NCI-H146 treated with DMSO at 0.1 percent for 48 hours (cell line): Measurements from ENCODE around the gene FER.
"Not testable (repeated sequence)": the region's sequence is repeated elsewhere in the genome, so short reads cannot be mapped to it uniquely, and the experiment has no call there.

Experiments
- DNase-seq: peaks from one replicate; lab custom pipeline; 2025; ENCODE audit not compliant: unreplicated experiment; lab: John Stamatoyannopoulos, UW

Gene FER

GRCh38 chr5:109168151-109168550, 420.5 kb downstream of the FER start:
- no peak for DNase-seq

- DNase-seq: no peak
These were observed 423.1 kb downstream of the FER start for GRCh38 chr5:109170629-109171350.

- DNase-seq: not testable (repeated sequence)
These were observed 423.9 kb downstream of the FER start for GRCh38 chr5:109171437-109172073.

DNA sequence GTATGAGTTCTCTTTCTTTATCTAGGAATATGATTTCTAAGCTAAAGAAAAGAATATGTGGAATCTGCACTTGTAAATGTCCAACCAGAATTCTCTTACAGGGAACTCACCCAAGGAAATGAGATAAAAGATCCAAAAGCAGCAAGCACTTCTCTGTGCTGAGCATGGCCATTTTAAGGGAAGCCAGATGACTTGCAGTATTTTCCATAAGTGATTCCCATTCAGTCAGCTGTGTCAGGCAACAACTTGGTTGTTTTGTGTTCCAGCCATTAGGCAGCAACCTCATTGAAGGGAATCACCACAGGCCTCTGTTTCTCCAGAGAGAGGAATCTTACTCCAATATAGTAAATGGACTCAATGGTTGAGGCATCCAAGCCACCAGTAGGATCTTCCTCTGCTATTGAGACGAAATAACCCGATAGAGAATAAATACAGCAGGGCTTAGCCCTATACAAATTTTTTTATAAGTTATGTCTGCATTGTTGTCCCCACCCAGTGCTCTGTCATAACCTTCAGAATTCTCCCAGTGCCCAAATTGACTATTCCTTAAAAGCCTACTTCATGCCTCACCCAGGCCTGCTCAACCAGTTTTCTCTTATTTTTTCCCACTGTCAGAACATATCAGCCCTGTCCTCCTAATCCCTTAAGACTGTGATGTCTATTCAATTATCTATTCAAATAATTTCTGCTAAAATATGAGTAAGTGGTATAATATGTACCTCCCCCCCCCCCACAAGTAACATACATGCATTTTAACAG, 425.5 kb downstream of the FER start:
- DNase-seq: no peak

- no peak for DNase-seq
These were observed 429.5 kb downstream of the FER start for GRCh38 chr5:109177227-109177626.

DNA sequence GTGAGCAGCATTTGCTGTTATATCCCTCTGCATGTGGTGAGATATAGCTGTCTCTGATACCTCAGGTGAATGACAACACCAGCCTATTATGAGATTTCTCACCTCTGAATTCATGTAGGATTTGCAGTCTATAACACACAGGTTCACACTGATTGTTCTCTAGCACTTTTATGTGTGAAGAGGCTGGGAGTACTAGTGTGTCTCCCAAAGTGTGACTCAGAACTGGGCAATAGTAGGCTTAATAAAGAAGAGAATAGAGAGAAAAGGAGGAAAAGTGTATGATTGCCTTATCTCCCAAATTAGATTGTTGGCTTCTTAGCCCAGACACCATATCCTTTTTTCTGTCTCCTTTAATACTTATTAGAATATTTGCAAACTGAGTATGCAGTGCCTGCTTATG, 430.1 kb downstream of the FER start:
- DNase-seq: no peak

GRCh38 chr5:109180668-109181067, 433.0 kb downstream of the FER start:
- DNase-seq: no peak

GRCh38 chr5:109186759-109187158, 439.1 kb downstream of the FER start:
- DNase-seq: no peak

- DNase-seq: no peak
These were observed 443.5 kb downstream of the FER start for GRCh38 chr5:109191153-109191558.

DNA sequence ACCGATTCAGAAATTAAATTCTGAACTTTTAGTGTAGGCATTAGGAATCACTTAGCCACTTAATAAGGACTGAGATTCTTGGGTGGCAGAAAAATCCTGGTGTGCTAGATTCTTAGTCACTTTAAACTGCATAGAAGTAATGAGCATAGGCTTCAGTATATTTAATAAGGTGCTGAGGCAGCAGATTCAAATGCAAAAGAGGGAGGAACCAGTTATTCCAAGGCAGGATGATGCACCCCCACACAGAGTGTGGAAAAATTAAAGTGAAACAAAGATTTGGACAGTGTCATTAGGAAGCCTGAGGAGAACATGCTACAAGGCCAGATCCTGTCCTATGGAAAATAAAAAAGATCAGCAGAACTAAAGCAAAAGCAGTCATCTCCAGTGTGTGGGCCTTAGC, 444.3 kb downstream of the FER start:
- no peak for DNase-seq

- DNase-seq: no peak
These were observed 445.0 kb downstream of the FER start for GRCh38 chr5:109192555-109193281.

DNA sequence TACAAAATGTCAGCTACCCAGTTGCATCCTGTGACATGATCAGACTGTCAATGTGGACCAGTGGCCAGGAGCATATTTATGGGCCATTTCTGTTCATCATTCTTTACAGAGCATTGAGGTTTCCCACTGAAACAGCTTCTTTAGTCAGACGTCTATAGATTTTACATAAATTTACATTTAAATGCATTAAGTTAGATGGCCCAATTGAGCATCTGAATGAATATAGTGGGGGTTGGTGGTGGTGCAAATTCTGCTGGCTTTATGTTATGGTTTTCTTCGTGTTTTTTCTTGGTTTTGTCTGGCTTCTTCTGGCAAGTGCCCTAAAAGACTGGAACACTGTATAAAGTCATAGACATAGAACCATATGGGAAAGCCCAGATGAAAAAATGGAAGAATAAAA, 448.0 kb downstream of the FER start:
- DNase-seq: no peak

DNA sequence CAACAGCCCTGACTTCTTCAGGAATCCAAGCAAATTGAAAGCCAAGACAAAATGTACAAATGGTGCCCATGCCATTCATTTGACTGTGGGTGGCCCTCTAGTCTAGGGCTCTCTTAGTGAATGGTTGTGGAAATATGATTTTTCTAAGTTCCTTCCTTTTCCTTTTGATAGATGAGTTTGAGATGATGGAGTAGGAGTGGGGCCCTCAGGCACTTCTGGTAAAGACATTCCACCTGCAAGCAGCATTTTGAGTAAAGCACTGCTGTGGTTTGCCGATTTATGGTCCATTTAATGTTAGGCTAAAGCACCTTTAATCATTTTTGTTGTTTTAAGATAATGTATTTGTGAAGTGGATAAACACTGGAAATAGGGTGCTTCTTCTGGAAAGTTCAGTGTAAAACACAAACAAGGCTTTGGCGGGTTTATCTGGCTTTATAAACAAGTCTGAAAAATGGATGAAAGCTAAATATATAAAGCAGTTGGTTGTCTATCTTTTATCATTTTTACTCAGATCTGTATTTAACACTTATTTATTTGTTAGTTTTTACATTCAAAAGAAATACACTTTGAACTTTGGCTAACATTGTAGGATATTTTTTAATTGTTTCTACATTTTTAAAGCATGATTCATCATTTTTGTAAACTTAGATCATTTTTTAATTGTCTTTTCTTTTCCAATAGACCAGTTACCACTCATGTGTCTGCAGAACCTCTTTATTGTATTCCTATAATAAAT, 448.6 kb downstream of the FER start:
- DNase-seq: no peak

DNA sequence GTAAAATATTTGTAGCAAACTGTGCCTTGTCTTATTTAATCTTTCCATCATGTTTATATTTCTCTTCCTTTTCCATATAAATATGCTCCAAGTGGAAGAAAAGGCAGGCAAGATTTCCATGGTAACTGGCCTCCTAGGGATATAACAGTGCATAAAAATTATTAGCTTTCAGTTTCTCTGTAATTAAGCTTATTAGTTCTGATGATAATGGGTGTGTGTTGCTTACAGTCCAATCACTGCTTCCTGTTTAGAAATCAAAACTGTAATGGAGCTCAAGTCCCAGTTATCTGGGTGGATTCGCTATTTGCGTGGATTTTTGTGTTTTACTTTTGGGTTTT, 449.1 kb downstream of the FER start:
- DNase-seq: no peak

DNA sequence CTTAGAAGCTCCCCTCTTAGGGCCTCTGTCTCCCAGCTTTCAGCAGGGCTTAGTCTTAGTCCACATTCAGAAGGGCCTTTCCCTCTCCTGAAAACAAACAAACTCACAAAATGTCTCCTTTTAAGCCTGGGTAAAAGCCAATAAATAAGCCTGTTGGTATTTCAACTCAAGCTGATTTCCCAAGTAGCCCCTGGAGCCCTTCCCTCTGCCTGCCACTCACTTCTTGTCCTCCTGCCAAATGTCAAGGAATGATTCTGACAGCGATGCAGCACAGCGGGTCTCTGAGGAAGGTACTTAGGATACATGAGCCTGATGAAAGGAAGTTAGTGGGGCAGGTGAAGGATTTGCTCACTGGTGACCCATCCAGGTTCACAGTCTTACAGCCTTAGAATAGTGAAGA, 451.6 kb downstream of the FER start:
- DNase-seq: no peak

DNA sequence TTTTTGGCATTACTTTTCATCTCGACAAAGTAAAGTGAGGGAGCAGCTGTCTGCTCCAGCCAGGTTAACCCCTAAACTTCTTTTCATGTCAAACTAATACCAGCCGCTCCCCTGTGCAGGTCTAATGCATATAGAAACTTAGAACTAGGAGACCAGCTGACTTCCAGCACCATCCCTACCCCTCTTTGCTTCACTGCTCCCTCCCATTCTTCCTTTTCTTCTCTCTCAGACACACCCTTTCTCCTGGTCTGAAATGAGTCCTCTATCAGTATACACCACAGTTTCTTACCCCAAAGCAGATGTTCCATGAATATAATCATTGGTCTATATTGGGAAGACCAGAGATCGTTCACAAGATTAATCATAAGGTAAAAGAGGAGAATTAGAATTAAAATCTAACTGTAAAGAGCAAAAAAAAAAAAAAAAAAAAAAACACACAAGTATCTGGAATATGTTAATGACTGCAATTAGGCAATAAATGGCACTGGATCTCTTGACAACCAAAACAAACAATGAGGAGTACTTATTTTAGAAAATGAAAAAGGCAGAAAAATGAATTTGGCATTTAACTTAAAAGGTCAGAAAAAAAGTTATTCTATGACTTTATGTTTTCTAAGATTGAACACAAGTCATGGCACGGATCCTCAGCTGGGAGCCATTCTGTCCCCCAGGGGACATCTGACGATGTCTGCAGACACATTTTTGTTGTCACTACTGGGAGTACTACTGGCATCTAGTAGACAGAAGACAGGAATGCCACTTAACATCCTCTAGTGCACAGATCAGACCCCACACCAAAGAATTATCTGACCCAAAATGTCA, 452.3 kb downstream of the FER start:
- DNase-seq: no peak

DNA sequence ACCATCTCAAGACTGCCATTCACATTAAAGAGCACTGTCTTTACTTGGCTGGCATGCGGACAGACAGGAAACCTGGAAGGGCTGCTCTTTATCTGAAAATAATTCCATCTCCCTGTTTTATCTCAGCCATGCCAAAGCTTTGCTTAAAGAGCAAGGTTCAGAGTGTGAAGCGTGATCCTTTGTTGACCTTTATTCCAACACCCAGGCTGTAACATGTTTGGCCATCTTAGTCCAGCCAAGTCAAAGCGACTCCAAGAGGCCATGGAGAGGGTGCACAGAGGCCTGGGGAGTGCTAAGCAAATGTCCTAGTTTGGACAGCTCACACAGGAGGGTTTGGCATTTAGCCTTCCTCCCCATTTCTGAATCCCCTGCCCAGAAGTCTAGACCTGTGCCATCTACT, 467.3 kb downstream of the FER start:
- no peak for DNase-seq

- DNase-seq: no peak
These were observed 471.1 kb downstream of the FER start for GRCh38 chr5:109218818-109219217.

DNA sequence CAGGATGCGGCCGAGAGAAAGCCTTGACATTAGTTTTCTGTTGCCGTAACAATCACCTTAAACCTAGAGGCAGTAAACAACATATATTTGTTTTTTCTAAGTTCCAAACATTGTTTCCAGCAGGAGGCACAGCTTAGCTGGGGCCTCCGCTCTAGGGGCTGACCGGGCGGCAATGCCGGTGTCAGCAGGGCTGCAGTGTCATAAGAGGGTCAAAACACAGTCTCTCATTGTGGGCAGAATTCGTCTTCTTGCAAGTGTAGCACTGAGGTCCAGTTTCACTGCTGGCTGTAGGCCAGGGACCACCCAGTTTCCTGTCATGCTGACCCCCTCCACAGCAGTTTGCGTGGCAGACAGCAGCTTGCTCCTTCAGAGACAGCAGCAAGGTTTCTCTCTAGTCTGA, 475.8 kb downstream of the FER start:
- no peak for DNase-seq

GRCh38 chr5:109224276-109224882, 476.7 kb downstream of the FER start:
- no peak for DNase-seq
